ENCODE data around the gene AGAP1.

GRCh38 chr2:235706506-235706905 is 212.7 kb downstream of the AGAP1 start:
- TF ChIP-seq MAX (IDR thresholded peaks at IDR 0.05) (no peak), SP1 (IDR thresholded peaks at IDR 0.05) (no peak), CTCF (IDR thresholded peaks at IDR 0.05; ENCODE audit: low read depth, low read length, missing input control) (no peak), NR2F2 (IDR thresholded peaks at IDR 0.05) (no peak), GABPA (IDR thresholded peaks at IDR 0.05 in 1 of 2, conservative IDR thresholded peaks at IDR 0.05 in 1 of 2) (no peak)
- TF ChIP-seq, protein P1, sequence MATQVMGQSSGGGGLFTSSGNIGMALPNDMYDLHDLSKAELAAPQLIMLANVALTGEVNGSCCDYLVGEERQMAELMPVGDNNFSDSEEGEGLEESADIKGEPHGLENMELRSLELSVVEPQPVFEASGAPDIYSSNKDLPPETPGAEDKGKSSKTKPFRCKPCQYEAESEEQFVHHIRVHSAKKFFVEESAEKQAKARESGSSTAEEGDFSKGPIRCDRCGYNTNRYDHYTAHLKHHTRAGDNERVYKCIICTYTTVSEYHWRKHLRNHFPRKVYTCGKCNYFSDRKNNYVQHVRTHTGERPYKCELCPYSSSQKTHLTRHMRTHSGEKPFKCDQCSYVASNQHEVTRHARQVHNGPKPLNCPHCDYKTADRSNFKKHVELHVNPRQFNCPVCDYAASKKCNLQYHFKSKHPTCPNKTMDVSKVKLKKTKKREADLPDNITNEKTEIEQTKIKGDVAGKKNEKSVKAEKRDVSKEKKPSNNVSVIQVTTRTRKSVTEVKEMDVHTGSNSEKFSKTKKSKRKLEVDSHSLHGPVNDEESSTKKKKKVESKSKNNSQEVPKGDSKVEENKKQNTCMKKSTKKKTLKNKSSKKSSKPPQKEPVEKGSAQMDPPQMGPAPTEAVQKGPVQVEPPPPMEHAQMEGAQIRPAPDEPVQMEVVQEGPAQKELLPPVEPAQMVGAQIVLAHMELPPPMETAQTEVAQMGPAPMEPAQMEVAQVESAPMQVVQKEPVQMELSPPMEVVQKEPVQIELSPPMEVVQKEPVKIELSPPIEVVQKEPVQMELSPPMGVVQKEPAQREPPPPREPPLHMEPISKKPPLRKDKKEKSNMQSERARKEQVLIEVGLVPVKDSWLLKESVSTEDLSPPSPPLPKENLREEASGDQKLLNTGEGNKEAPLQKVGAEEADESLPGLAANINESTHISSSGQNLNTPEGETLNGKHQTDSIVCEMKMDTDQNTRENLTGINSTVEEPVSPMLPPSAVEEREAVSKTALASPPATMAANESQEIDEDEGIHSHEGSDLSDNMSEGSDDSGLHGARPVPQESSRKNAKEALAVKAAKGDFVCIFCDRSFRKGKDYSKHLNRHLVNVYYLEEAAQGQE (IDR thresholded peaks at IDR 0.05), result no peak

Measured in liver (tissue), 3 donors.